ENCODE data around the gene COQ8A. TPM values are rescaled to one million over a fixed set of nuclear protein-coding genes. Genes with fewer than 3 reads are reported as not detected.

COQ8A gene
- total RNA-seq, 1 experiment from 2014 or later, result 35.3 TPM

GRCh38 chr1:226981386-226981817 is 41.3 kb downstream of the COQ8A start:
- no peaks in the 10 kb centered on the region for H3K27me3 ChIP-seq (ENCODE audit: insufficient read depth, low read length)
- H2AFZ ChIP-seq (ENCODE audit: low read depth, low read length, poor library complexity, severe bottlenecking), result no peak overlapping the region
- no peak for DNase-seq (ENCODE audit: low read depth, low spot score)
- H3K9me3 ChIP-seq (ENCODE audit: control insufficient read depth in 1 of 2, insufficient read depth in 1 of 2, low read depth in 1 of 2, low read length in 2 of 2), result no peaks in the 10 kb centered on the region
- ChIA-PET RAD21 (ENCODE audit: low non-redundant PET in 1 of 2, low total read pairs in 2 of 2, uncharacterized antibody in 2 of 2, unreplicated experiment in 2 of 2) (no interaction called here), CTCF (no interaction called here), POLR2A (no interaction called here)
- H3K4me2 ChIP-seq (ENCODE audit: low read length), result no peak overlapping the region
- no peak for ATAC-seq
- intact Hi-C loops (cut with micrococcal nuclease), result no loop called here
- no peak overlapping the region for H3K4me3 ChIP-seq (replicated peaks in 1 of 2; ENCODE audit: low read depth in 1 of 2, low read length in 2 of 2)
- TF ChIP-seq ZFX (IDR thresholded peaks at IDR 0.05) (no peak), SRF (IDR thresholded peaks at IDR 0.05; ENCODE audit: low read depth) (no peak), CTCF (IDR thresholded peaks at IDR 0.05 in 2 of 3, conservative IDR thresholded peaks at IDR 0.05 in 1 of 3; ENCODE audit: borderline replicate concordance in 1 of 3, insufficient read depth in 1 of 3, low read depth in 2 of 3, low read length in 2 of 3) (no peak)
- TF ChIP-seq, protein P1, sequence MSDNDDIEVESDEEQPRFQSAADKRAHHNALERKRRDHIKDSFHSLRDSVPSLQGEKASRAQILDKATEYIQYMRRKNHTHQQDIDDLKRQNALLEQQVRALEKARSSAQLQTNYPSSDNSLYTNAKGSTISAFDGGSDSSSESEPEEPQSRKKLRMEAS (IDR thresholded peaks at IDR 0.05), result no peak
- TF ChIP-seq, protein P2, sequence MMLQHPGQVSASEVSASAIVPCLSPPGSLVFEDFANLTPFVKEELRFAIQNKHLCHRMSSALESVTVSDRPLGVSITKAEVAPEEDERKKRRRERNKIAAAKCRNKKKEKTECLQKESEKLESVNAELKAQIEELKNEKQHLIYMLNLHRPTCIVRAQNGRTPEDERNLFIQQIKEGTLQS (IDR thresholded peaks at IDR 0.05), result no peak
- no peaks in the 10 kb centered on the region for H3K4me1 ChIP-seq (ENCODE audit: control insufficient read depth in 1 of 2, insufficient read depth in 2 of 2, low read length in 2 of 2)
- H4K20me1 ChIP-seq (ENCODE audit: insufficient read depth), result no peaks in the 10 kb centered on the region
- no peak overlapping the region for H3K9ac ChIP-seq (ENCODE audit: low read length)
- no peaks in the 10 kb centered on the region for H3K79me2 ChIP-seq (ENCODE audit: insufficient read depth, low read length)
- no peaks in the 10 kb centered on the region for H3K36me3 ChIP-seq (ENCODE audit: control insufficient read depth in 1 of 2, insufficient read depth in 2 of 2, low read length in 2 of 2)
- H3K9me2 ChIP-seq (ENCODE audit: insufficient read depth), result no peaks in the 10 kb centered on the region
- no TSS peak for BruUV-seq (replicated peaks)
- H3K27ac ChIP-seq (ENCODE audit: low read depth, low read length), result no peak overlapping the region

DNA sequence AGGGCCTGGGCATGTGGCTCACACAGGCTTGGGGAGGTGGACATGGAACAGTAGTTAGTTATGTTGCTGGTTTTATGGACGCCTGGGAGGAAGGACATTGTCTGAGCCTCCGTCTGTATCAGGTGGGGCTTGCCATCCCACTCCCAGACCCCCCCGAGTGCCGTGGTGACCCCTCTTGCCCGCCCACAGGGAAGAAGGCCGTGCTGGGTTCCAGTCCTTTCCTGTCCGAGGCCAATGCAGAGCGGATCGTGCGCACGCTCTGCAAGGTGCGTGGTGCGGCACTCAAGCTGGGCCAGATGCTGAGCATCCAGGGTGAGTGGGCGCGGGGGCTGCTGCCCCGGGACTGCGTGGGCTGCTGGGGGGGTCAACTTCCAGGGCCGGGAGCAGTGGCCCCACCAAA is 41.7 kb downstream of the COQ8A start:
- ChIA-PET CTCF (no interaction called here), POLR2A (no interaction called here)
- intact Hi-C loops (cut with micrococcal nuclease), result no loop called here

More for the DNA sequence above, 41.7 kb downstream of the COQ8A start:
- Histone ChIP-seq H3K27ac (ENCODE audit: low read depth, low read length) (no peak overlapping the region), H4K20me1 (ENCODE audit: insufficient read depth) (no peaks in the 10 kb centered on the region), H3K9me2 (ENCODE audit: insufficient read depth) (no peaks in the 10 kb centered on the region), H3K79me2 (ENCODE audit: insufficient read depth, low read length) (no peaks in the 10 kb centered on the region), H3K4me2 (ENCODE audit: low read length) (no peak overlapping the region), H3K27me3 (ENCODE audit: insufficient read depth, low read length) (no peaks in the 10 kb centered on the region), H3K9ac (ENCODE audit: low read length) (no peak overlapping the region), H3K9me3 (ENCODE audit: control insufficient read depth in 1 of 2, insufficient read depth in 1 of 2, low read depth in 1 of 2, low read length in 2 of 2) (no peaks in the 10 kb centered on the region), H3K4me1 (ENCODE audit: control insufficient read depth in 1 of 2, insufficient read depth in 2 of 2, low read length in 2 of 2) (no peaks in the 10 kb centered on the region), H3K4me3 (replicated peaks in 1 of 2; ENCODE audit: low read depth in 1 of 2, low read length in 2 of 2) (no peak overlapping the region), H2AFZ (ENCODE audit: low read depth, low read length, poor library complexity, severe bottlenecking) (no peak overlapping the region), H3K36me3 (ENCODE audit: control insufficient read depth in 1 of 2, insufficient read depth in 2 of 2, low read length in 2 of 2) (no peaks in the 10 kb centered on the region)
- TF ChIP-seq JUND (IDR thresholded peaks at IDR 0.05), result no peak
- no peak for TF ChIP-seq SP1 (IDR thresholded peaks at IDR 0.05; ENCODE audit: low read depth)
- TF ChIP-seq EGR1 (IDR thresholded peaks at IDR 0.05; ENCODE audit: low read depth), result no peak
- no peak for TF ChIP-seq POLR2AphosphoS5 (IDR thresholded peaks at IDR 0.05; ENCODE audit: low read depth, low read length)
- no peak for TF ChIP-seq ELF1 (IDR thresholded peaks at IDR 0.05; ENCODE audit: borderline replicate concordance, low read depth)
- ATAC-seq, result no peak
- BruUV-seq (replicated peaks), result no TSS peak
- RAD21 ChIA-PET (ENCODE audit: low non-redundant PET in 1 of 2, low total read pairs in 2 of 2, uncharacterized antibody in 2 of 2, unreplicated experiment in 2 of 2), result no interaction called here
- DNase-seq (ENCODE audit: low read depth, low spot score), result no peak
